Glutamatergic neuron (in vitro differentiated cells): ENCODE results near the gene PRR23C. TPM values are rescaled to one million over a fixed set of nuclear protein-coding genes. Genes with fewer than 3 reads are reported as not detected.
"Not testable (repeated sequence)": the region's sequence is repeated elsewhere in the genome, so short reads cannot be mapped to it uniquely, and the experiment has no call there.

Experiments
- DNase-seq: peaks from one replicate; pipeline ENCODE4 v3.0.0; 2022
- H3K27ac Mint-ChIP-seq: one replicate; pipeline ENCODE4 v1.8.0; 2020; ENCODE audit warnings: mild to moderate bottlenecking, mixed read lengths, inconsistent platforms; ENCODE audit not compliant: unreplicated experiment
- H3K27me3 Mint-ChIP-seq: one replicate; pipeline ENCODE4 v1.8.0; 2020; ENCODE audit warnings: mild to moderate bottlenecking, moderate library complexity, mixed read lengths, inconsistent platforms; ENCODE audit not compliant: unreplicated experiment
- H3K36me3 Mint-ChIP-seq: one replicate; pipeline ENCODE4 v1.8.0; 2020; ENCODE audit warnings: mild to moderate bottlenecking, mixed read lengths, inconsistent platforms; ENCODE audit not compliant: unreplicated experiment
- H3K4me1 Mint-ChIP-seq: one replicate; pipeline ENCODE4 v1.8.0; 2020; ENCODE audit warnings: mild to moderate bottlenecking, low read depth, mixed read lengths, inconsistent platforms; ENCODE audit not compliant: unreplicated experiment
- H3K4me3 Mint-ChIP-seq: one replicate; pipeline ENCODE4 v1.8.0; 2020; ENCODE audit warnings: mild to moderate bottlenecking, mixed read lengths, inconsistent platforms; ENCODE audit not compliant: unreplicated experiment
- H3K9me3 Mint-ChIP-seq: one replicate; pipeline ENCODE4 v1.8.0; 2020; ENCODE audit warnings: mild to moderate bottlenecking, moderate library complexity, mixed read lengths, inconsistent platforms; ENCODE audit not compliant: unreplicated experiment
- CTCF ChIP-seq: fragments of 200-600 bp; sonication (generic); IDR thresholded peaks from one replicate; pipeline ENCODE4 v1.5.0; 2021; ENCODE audit not compliant: partially characterized antibody, unreplicated experiment
- total RNA-seq: library from RNA; stranded (reverse); fragmentation: NEBNext Ultra II Directional; extraction: Animal tissue kit (Norgen Biotek cat#: 25700); gene quantifications from one replicate; pipeline ENCODE4 v1.2.1, GENCODE V29; 2021; ENCODE audit not compliant: unreplicated experiment

The PRR23C gene
- total RNA-seq, 1 donor from 2014 or later, result not detected

- no peak for TF ChIP-seq CTCF
- Mint-ChIP-seq H3K4me3 (no peak overlapping the region), H3K9me3 (no peaks in the 10 kb centered on the region), H3K4me1 (no peaks in the 10 kb centered on the region), H3K36me3 (peaks cover 6% of the 10 kb centered on the region), H3K27ac (no peak overlapping the region), H3K27me3 (peaks cover 4% of the 10 kb centered on the region)
- DNase-seq, result no peak
Measured at GRCh38 chr3:139043554-139044365, 932 bp downstream of the PRR23C start.

GRCh38 chr3:139037478-139037877, 7.2 kb downstream of the PRR23C start:
- DNase-seq, result no peak
- no peaks in the 10 kb centered on the region for H3K9me3 Mint-ChIP-seq
- H3K4me1 Mint-ChIP-seq, result no peaks in the 10 kb centered on the region
- TF ChIP-seq CTCF, result no peak
- peaks cover 3% of the 10 kb centered on the region for H3K27me3 Mint-ChIP-seq
- no peak overlapping the region for H3K27ac Mint-ChIP-seq
- no peaks in the 10 kb centered on the region for H3K36me3 Mint-ChIP-seq
- H3K4me3 Mint-ChIP-seq, result no peak overlapping the region

- H3K27me3 Mint-ChIP-seq, result peaks cover 3% of the 10 kb centered on the region
- TF ChIP-seq CTCF, result no peak
- no peaks in the 10 kb centered on the region for H3K4me1 Mint-ChIP-seq
- H3K4me3 Mint-ChIP-seq, result no peak overlapping the region
- DNase-seq, result no peak
- H3K27ac Mint-ChIP-seq, result no peak overlapping the region
- no peaks in the 10 kb centered on the region for H3K36me3 Mint-ChIP-seq
- no peaks in the 10 kb centered on the region for H3K9me3 Mint-ChIP-seq
Measured at GRCh38 chr3:139032326-139033002, 12.2 kb downstream of the PRR23C start.

GRCh38 chr3:139030576-139030975, 14.1 kb downstream of the PRR23C start:
- H3K36me3 Mint-ChIP-seq, H3K27ac Mint-ChIP-seq, H3K27me3 Mint-ChIP-seq, H3K4me1 Mint-ChIP-seq, H3K4me3 Mint-ChIP-seq, H3K9me3 Mint-ChIP-seq, DNase-seq: not testable (repeated sequence)

GRCh38 chr3:139024968-139025367, 19.7 kb downstream of the PRR23C start:
- no peaks in the 10 kb centered on the region for H3K36me3 Mint-ChIP-seq
- H3K9me3 Mint-ChIP-seq, result no peaks in the 10 kb centered on the region
- no peak overlapping the region for H3K4me3 Mint-ChIP-seq
- H3K27me3 Mint-ChIP-seq, result no peaks in the 10 kb centered on the region
- no peak for TF ChIP-seq CTCF
- DNase-seq, result no peak
- no peak overlapping the region for H3K27ac Mint-ChIP-seq
- no peaks in the 10 kb centered on the region for H3K4me1 Mint-ChIP-seq
